ENCODE measurements around the gene VSX2. TPM values are rescaled to one million over a fixed set of nuclear protein-coding genes. Genes with fewer than 3 reads are reported as not detected.

The VSX2 gene
- total RNA-seq, 1 experiment from 2014 or later, result not detected

GRCh38 chr14:74296037-74296467, 56.8 kb downstream of the VSX2 start:
- no peak overlapping the region for H3K4me3 Mint-ChIP-seq (ENCODE audit: low read depth, unreplicated experiment)
- H3K36me3 Mint-ChIP-seq (ENCODE audit: insufficient read depth, unreplicated experiment), result peaks cover 18% of the 10 kb centered on the region
- H3K27ac Mint-ChIP-seq (ENCODE audit: unreplicated experiment), result no peak overlapping the region
- CTCF ChIA-PET, result interaction anchor here (0.6 to 2.1 kb wide), 2 partner anchors 18 to 60 kb away, joined by 4 read pairs; no protein-coding TSS in a partner anchor
- no TSS peak for BruUV-seq (replicated peaks)
- TF ChIP-seq, protein P1, sequence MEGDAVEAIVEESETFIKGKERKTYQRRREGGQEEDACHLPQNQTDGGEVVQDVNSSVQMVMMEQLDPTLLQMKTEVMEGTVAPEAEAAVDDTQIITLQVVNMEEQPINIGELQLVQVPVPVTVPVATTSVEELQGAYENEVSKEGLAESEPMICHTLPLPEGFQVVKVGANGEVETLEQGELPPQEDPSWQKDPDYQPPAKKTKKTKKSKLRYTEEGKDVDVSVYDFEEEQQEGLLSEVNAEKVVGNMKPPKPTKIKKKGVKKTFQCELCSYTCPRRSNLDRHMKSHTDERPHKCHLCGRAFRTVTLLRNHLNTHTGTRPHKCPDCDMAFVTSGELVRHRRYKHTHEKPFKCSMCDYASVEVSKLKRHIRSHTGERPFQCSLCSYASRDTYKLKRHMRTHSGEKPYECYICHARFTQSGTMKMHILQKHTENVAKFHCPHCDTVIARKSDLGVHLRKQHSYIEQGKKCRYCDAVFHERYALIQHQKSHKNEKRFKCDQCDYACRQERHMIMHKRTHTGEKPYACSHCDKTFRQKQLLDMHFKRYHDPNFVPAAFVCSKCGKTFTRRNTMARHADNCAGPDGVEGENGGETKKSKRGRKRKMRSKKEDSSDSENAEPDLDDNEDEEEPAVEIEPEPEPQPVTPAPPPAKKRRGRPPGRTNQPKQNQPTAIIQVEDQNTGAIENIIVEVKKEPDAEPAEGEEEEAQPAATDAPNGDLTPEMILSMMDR (IDR thresholded peaks at IDR 0.05; ENCODE audit: unreplicated experiment), result no peak
- no peaks in the 10 kb centered on the region for H3K27me3 Mint-ChIP-seq (ENCODE audit: unreplicated experiment)
- no peak for DNase-seq
- intact Hi-C loops (cut with micrococcal nuclease; ENCODE audit: unreplicated experiment), result no loop called here
- no peaks in the 10 kb centered on the region for H3K4me1 Mint-ChIP-seq (ENCODE audit: low read depth, unreplicated experiment)
- no peaks in the 10 kb centered on the region for H3K9me3 Mint-ChIP-seq (ENCODE audit: low read depth, unreplicated experiment)

DNA sequence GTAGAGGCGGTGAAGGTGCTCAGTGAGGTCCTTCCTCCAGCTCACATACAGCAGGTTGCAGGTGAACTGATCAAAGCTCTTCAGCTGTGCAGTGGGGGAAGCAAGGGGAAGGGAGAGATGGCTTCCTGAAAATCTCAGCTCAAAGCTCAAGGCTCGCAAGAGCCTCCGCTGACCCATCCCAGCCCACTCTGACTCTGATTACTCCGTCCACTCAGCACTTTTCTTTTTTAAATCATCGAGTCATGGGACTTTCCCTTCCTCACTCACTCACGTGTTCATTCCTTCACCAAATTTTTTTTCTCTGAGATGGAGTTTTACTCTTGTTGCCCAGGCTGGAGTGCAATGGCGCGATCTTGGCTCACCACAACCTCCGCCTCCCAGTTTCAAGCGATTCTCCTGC, 58.7 kb downstream of the VSX2 start:
- peaks cover 35% of the 10 kb centered on the region for H3K36me3 Mint-ChIP-seq (ENCODE audit: insufficient read depth, unreplicated experiment)
- TF ChIP-seq, protein P1 (IDR thresholded peaks at IDR 0.05; ENCODE audit: unreplicated experiment), result no peak
- DNase-seq, result no peak
- H3K4me1 Mint-ChIP-seq (ENCODE audit: low read depth, unreplicated experiment), result no peaks in the 10 kb centered on the region
- CTCF ChIA-PET, result no interaction called here
- H3K4me3 Mint-ChIP-seq (ENCODE audit: low read depth, unreplicated experiment), result no peak overlapping the region
- no TSS peak for BruUV-seq (replicated peaks)
- H3K27ac Mint-ChIP-seq (ENCODE audit: unreplicated experiment), result no peak overlapping the region
- H3K27me3 Mint-ChIP-seq (ENCODE audit: unreplicated experiment), result no peaks in the 10 kb centered on the region
- H3K9me3 Mint-ChIP-seq (ENCODE audit: low read depth, unreplicated experiment), result no peaks in the 10 kb centered on the region
- intact Hi-C loops (cut with micrococcal nuclease; ENCODE audit: unreplicated experiment), result no loop called here

DNA sequence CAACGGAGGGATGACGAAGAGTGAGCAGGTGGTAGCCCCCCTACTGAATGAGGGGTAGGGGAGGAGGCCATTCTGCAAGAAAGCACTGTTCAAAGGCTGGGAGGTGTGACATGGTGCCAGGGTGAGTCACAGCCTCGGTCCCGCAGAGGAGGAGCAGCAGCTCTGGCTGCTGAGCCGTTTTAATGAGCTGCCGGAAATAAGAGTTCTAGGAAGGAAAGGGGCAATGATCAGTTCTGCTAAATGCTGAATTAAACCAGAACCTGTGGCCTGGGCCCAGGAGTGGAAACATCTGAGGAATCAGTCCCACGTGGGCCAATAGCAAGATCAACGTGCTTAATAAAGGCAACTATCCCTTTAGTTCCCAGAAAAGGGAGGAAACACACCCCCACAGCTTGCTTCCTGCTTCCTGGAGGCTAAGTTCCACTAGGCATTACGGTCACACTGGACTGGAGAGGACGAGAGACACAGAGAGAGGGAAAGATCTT, 59.9 kb downstream of the VSX2 start:
- Mint-ChIP-seq H3K27ac (ENCODE audit: unreplicated experiment) (no peak overlapping the region), H3K36me3 (ENCODE audit: insufficient read depth, unreplicated experiment) (peaks cover 37% of the 10 kb centered on the region), H3K9me3 (ENCODE audit: low read depth, unreplicated experiment) (no peaks in the 10 kb centered on the region), H3K4me1 (ENCODE audit: low read depth, unreplicated experiment) (no peaks in the 10 kb centered on the region), H3K4me3 (ENCODE audit: low read depth, unreplicated experiment) (no peak overlapping the region), H3K27me3 (ENCODE audit: unreplicated experiment) (no peaks in the 10 kb centered on the region)
- no peak for DNase-seq
- BruUV-seq (replicated peaks), result no TSS peak
- CTCF ChIA-PET, result interaction anchor here (0.6 kb wide), 1 partner anchor 35 kb away, joined by 4 read pairs; no protein-coding TSS in a partner anchor
- intact Hi-C loops (cut with micrococcal nuclease; ENCODE audit: unreplicated experiment), result no loop called here
- TF ChIP-seq, protein P1 (IDR thresholded peaks at IDR 0.05; ENCODE audit: unreplicated experiment), result no peak

- Mint-ChIP-seq H3K4me3 (ENCODE audit: low read depth, unreplicated experiment) (peak overlapping the region; percentile 97), H3K27me3 (ENCODE audit: unreplicated experiment) (no peaks in the 10 kb centered on the region), H3K4me1 (ENCODE audit: low read depth, unreplicated experiment) (no peaks in the 10 kb centered on the region), H3K27ac (ENCODE audit: unreplicated experiment) (peak overlapping the region; percentile 92), H3K9me3 (ENCODE audit: low read depth, unreplicated experiment) (no peaks in the 10 kb centered on the region), H3K36me3 (ENCODE audit: insufficient read depth, unreplicated experiment) (peaks cover 40% of the 10 kb centered on the region)
- DNase-seq, result no peak
- intact Hi-C loops (cut with micrococcal nuclease; ENCODE audit: unreplicated experiment), result no loop called here
- CTCF ChIA-PET, result no interaction called here
- BruUV-seq (replicated peaks), result no TSS peak
- TF ChIP-seq, protein P1 (IDR thresholded peaks at IDR 0.05; ENCODE audit: unreplicated experiment), result no peak
These were observed 62.4 kb downstream of the VSX2 start for GRCh38 chr14:74301594-74302151.

All from Calu3 (cell line).